Measurements from ENCODE around the gene TBC1D5.
"Not testable (repeated sequence)": the region's sequence is repeated elsewhere in the genome, so short reads cannot be mapped to it uniquely, and the experiment has no call there.

The TBC1D5 gene

GRCh38 chr3:17581421-17582080, 160.9 kb downstream of the TBC1D5 start:
- DNase-seq: no peak

GRCh38 chr3:17580901-17581300, 161.5 kb downstream of the TBC1D5 start:
- no peak for DNase-seq

- DNase-seq: no peak
Measured at GRCh38 chr3:17579289-17580031, 163.0 kb downstream of the TBC1D5 start.

GRCh38 chr3:17577796-17578520, 164.5 kb downstream of the TBC1D5 start:
- DNase-seq: no peak

- DNase-seq: no peak
Measured at GRCh38 chr3:17573396-17573795, 169.0 kb downstream of the TBC1D5 start.

- DNase-seq: no peak
Measured at GRCh38 chr3:17571686-17572085, 170.7 kb downstream of the TBC1D5 start.

GRCh38 chr3:17562845-17563244, 179.6 kb downstream of the TBC1D5 start:
- DNase-seq: no peak

- DNase-seq: no peak
Measured at GRCh38 chr3:17558565-17558964, 183.9 kb downstream of the TBC1D5 start.

GRCh38 chr3:17557749-17558463, 184.5 kb downstream of the TBC1D5 start:
- no peak for DNase-seq

- DNase-seq: no peak
Measured at GRCh38 chr3:17555525-17555924, 186.9 kb downstream of the TBC1D5 start.

- DNase-seq: no peak
Measured at GRCh38 chr3:17554078-17554477, 188.4 kb downstream of the TBC1D5 start.

GRCh38 chr3:17553080-17553479, 189.4 kb downstream of the TBC1D5 start:
- no peak for DNase-seq

- DNase-seq: no peak
Measured at GRCh38 chr3:17552351-17552750, 190.1 kb downstream of the TBC1D5 start.

GRCh38 chr3:17551895-17552294, 190.5 kb downstream of the TBC1D5 start:
- DNase-seq: no peak

- DNase-seq: no peak
Measured at GRCh38 chr3:17551333-17551732, 191.1 kb downstream of the TBC1D5 start.

- no peak for DNase-seq
Measured at GRCh38 chr3:17550624-17551023, 191.8 kb downstream of the TBC1D5 start.

- DNase-seq: no peak
Measured at GRCh38 chr3:17546500-17547255, 195.8 kb downstream of the TBC1D5 start.

GRCh38 chr3:17544632-17545031, 197.8 kb downstream of the TBC1D5 start:
- DNase-seq: no peak

- DNase-seq: no peak
Measured at GRCh38 chr3:17542591-17542990, 199.8 kb downstream of the TBC1D5 start.

GRCh38 chr3:17539436-17539835, 203.0 kb downstream of the TBC1D5 start:
- no peak for DNase-seq

- DNase-seq: no peak
Measured at GRCh38 chr3:17535274-17535673, 207.2 kb downstream of the TBC1D5 start.

- DNase-seq: not testable (repeated sequence)
Measured at GRCh38 chr3:17532446-17532845, 210.0 kb downstream of the TBC1D5 start.

- no peak for DNase-seq
Measured at GRCh38 chr3:17529677-17530076, 212.8 kb downstream of the TBC1D5 start.

Measured in NCI-H1048 (cell line).